Upper lobe of left lung (tissue), 6 donors: Measurements from ENCODE around the gene STON1. TPM values are rescaled to one million over a fixed set of nuclear protein-coding genes. Genes with fewer than 3 reads are reported as not detected.

Experiments used
- ATAC-seq, 2 donors: fragments of 200-7000 bp; cut with Tn5 transposase; one replicate each; pipeline ENCODE4 v1.9.1; 2022; ENCODE audit warnings: mild to moderate bottlenecking in 2 of 2, moderate library complexity in 2 of 2; ENCODE audit not compliant: low FRiP score in 2 of 2
- DNase-seq, 2 donors: peaks; one replicate each; pipeline ENCODE4 v3.0.0-alpha.2; 2019 to 2020
- H3K27ac ChIP-seq, 4 donors: fragments of 200-600 bp; sonication (generic); one replicate each; pipeline ENCODE4 v1.5.1; 2016 to 2019
- H3K27me3 ChIP-seq, 4 donors: fragments of 200-600 bp; sonication (generic); one replicate each; pipeline ENCODE4 v1.5.1; 2017 to 2019
- H3K36me3 ChIP-seq, 4 donors: fragments of 200-600 bp; sonication (generic); one replicate each; pipeline ENCODE4 v1.5.1; 2016 to 2019
- H3K4me1 ChIP-seq, 4 donors: fragments of 200-600 bp; sonication (generic); one replicate each; pipeline ENCODE4 v1.5.1; 2018 to 2019
- H3K4me3 ChIP-seq, 4 donors: fragments of 200-600 bp; sonication (generic); one replicate each; pipeline ENCODE4 v1.5.1; 2017 to 2019; ENCODE audit warnings: mild to moderate bottlenecking in 2 of 4, moderate library complexity in 1 of 4
- H3K9me3 ChIP-seq, 4 donors: fragments of 200-600 bp; sonication (generic); one replicate each; pipeline ENCODE4 v1.5.1; 2018 to 2019
- CTCF ChIP-seq, 6 experiments: fragments of 450-650 bp in 4 of 6; fragments of 200-600 bp in 2 of 6; sonication (generic) in 2 of 6; IDR thresholded peaks; one replicate each; pipeline ENCODE4 v1.5.1; 2016 to 2019; ENCODE audit warnings: antibody characterized with exemption in 6 of 6
- EP300 ChIP-seq, 4 donors: sonication (generic); formaldehyde crosslinking; IDR thresholded peaks; one replicate each; pipeline ENCODE4 v1.5.1; 2017; ENCODE audit warnings: antibody characterized with exemption in 4 of 4, control low read depth in 2 of 4
- POLR2A ChIP-seq, 4 donors: fragments of 450-650 bp; IDR thresholded peaks; one replicate each; pipeline ENCODE4 v1.5.1; 2016 to 2017; ENCODE audit warnings: antibody characterized with exemption in 4 of 4, mild to moderate bottlenecking in 2 of 4
- POLR2AphosphoS5 ChIP-seq, 2 donors: sonication (generic); formaldehyde crosslinking; IDR thresholded peaks; one replicate each; pipeline ENCODE4 v1.5.1; 2017; ENCODE audit warnings: antibody characterized with exemption in 2 of 2
- WGBS, 2 donors: methylation state at CpG; one replicate each; pipeline ENCODE4 v1.1.5; 2017 to 2018; 5-methylcytosine and 5-hydroxymethylcytosine counted together
- total RNA-seq, 6 donors: library from RNA; depleted of rRNA in 4 of 6; stranded (reverse); fragments of >200 nt in 4 of 6; gene quantifications; one replicate each; pipeline versions ENCODE4 v1.1.0 to v1.2.1, GENCODE V29; 2016 to 2021
- donor health status: DM: no; HTN: no; CAD: no; lungs with moderate emphysema.
- donor health status: DM: no; HTN: yes; CAD: no; lungs with severe emphysema.

Gene STON1
- total RNA-seq, 6 donors from 2014 or later: 13.2 to 27.0 (median 20.0) TPM

DNA sequence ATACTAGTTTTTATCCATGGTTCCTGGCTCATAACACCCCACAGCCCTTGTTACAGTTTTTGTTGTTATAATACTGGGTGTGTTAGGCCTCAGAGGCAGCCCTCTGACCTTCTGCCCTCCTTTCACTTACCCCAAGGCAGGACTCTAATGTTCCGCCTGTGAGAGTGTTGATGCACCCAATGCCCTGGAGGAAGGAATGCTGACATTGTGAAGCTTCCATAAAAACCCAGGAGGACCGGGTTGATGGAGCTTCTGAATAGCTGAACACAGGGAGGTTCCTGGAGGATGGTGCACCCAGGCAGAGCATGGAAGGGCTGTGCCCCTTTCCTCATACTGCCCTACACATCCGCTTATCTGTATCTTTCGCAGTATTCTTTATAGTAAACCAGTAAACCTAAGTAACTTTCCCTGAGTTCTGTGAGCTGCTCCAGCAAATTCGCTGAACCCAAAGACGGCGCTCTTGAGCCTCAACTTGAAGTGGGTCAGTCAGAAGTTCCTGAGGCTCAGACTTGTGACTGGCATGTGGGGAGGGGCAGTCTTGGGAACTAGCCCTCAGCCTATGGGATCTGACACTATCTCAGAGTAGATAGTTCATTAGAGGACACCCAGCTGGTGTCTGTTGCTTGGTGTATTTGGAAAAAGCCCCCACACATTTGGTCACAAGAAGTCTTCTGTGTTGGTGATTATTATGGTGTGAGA is 10.4 kb downstream of the STON1 start:
- 93 to 96% methylated on average over 6 to 7 of the region's 7 CpGs for WGBS, 2 donors
- Histone ChIP-seq H3K4me3 (no peak overlapping the region), H3K27me3 (no peaks in the 10 kb centered on the region), H3K36me3 (no peaks in the 10 kb centered on the region), H3K9me3 (no peaks in the 10 kb centered on the region), H3K4me1 (peaks cover 0 to 5% (median 0%) of the 10 kb centered on the region in 4 donors), H3K27ac (no peak overlapping the region)
- TF ChIP-seq POLR2AphosphoS5 (IDR thresholded peaks at IDR 0.05) (no peak), POLR2A (IDR thresholded peaks at IDR 0.05) (no peak), EP300 (IDR thresholded peaks at IDR 0.05) (no peak), CTCF (IDR thresholded peaks at IDR 0.05) (no peak)
- no peak for ATAC-seq
- no peak for DNase-seq

- peaks cover 0 to 11% (median 0%) of the 10 kb centered on the region in 4 donors for H3K4me1 ChIP-seq
- no peak overlapping the region for H3K4me3 ChIP-seq
- H3K27ac ChIP-seq: no peak overlapping the region
- TF ChIP-seq POLR2AphosphoS5 (IDR thresholded peaks at IDR 0.05) (no peak), POLR2A (IDR thresholded peaks at IDR 0.05) (no peak), EP300 (IDR thresholded peaks at IDR 0.05) (no peak), CTCF (IDR thresholded peaks at IDR 0.05) (no peak)
- DNase-seq: no peak
- H3K36me3 ChIP-seq: no peaks in the 10 kb centered on the region
- H3K27me3 ChIP-seq: no peaks in the 10 kb centered on the region
- H3K9me3 ChIP-seq: no peaks in the 10 kb centered on the region
- 85 to 87% methylated on average over 7 of the region's 7 CpGs for whole genome bisulfite sequencing, 2 donors
- no peak for ATAC-seq
Measured at GRCh38 chr2:48541666-48542389, 11.9 kb downstream of the STON1 start.

- no peak for DNase-seq
- 73 to 89% methylated on average over 1 of the region's 1 CpG for WGBS, 2 donors
- ATAC-seq: no peak
- Histone ChIP-seq H3K4me1 (peaks cover 0 to 11% (median 4%) of the 10 kb centered on the region in 4 donors), H3K4me3 (no peak overlapping the region), H3K9me3 (no peaks in the 10 kb centered on the region), H3K27me3 (no peaks in the 10 kb centered on the region), H3K36me3 (no peaks in the 10 kb centered on the region), H3K27ac (no peak overlapping the region)
- TF ChIP-seq POLR2A (IDR thresholded peaks at IDR 0.05): no peak
- TF ChIP-seq EP300 (IDR thresholded peaks at IDR 0.05): no peak
- TF ChIP-seq POLR2AphosphoS5 (IDR thresholded peaks at IDR 0.05): no peak
- no peak for TF ChIP-seq CTCF (IDR thresholded peaks at IDR 0.05)
Measured at GRCh38 chr2:48543895-48544294, 13.9 kb downstream of the STON1 start.

GRCh38 chr2:48545244-48545643 is 15.3 kb downstream of the STON1 start:
- no peak for TF ChIP-seq POLR2AphosphoS5 (IDR thresholded peaks at IDR 0.05)
- no peak for TF ChIP-seq POLR2A (IDR thresholded peaks at IDR 0.05)
- TF ChIP-seq CTCF (IDR thresholded peaks at IDR 0.05): no peak
- TF ChIP-seq EP300 (IDR thresholded peaks at IDR 0.05): no peak
- Histone ChIP-seq H3K9me3 (no peaks in the 10 kb centered on the region), H3K36me3 (no peaks in the 10 kb centered on the region), H3K27me3 (no peaks in the 10 kb centered on the region), H3K4me3 (no peak overlapping the region), H3K27ac (no peak overlapping the region), H3K4me1 (peaks cover 0 to 11% (median 4%) of the 10 kb centered on the region in 4 donors)
- DNase-seq (peak in 1 of 2 donors; percentile 61), ATAC-seq (no peak)
- 84 to 90% methylated on average over 10 of the region's 10 CpGs for WGBS, 2 donors
